HG02642 (cell line): ENCODE data around the gene ABHD16A.

Experiments
- ATAC-seq: cut with Tn5 transposase; IDR thresholded peaks from one replicate; pipeline ENCODE4 v1.9.1; 2021; ENCODE audit warnings: mild to moderate bottlenecking; ENCODE audit not compliant: unreplicated experiment, poor library complexity

Gene ABHD16A

GRCh38 chr6:31664790-31665500 is 38.2 kb downstream of the ABHD16A start, which contains the start of gene GPANK1:
TSS of gene GPANK1 (minus strand) at chr6:31664997. CDS start at chr6:31664478, 519 bp downstream.
- ATAC-seq: peak; percentile 34

DNA sequence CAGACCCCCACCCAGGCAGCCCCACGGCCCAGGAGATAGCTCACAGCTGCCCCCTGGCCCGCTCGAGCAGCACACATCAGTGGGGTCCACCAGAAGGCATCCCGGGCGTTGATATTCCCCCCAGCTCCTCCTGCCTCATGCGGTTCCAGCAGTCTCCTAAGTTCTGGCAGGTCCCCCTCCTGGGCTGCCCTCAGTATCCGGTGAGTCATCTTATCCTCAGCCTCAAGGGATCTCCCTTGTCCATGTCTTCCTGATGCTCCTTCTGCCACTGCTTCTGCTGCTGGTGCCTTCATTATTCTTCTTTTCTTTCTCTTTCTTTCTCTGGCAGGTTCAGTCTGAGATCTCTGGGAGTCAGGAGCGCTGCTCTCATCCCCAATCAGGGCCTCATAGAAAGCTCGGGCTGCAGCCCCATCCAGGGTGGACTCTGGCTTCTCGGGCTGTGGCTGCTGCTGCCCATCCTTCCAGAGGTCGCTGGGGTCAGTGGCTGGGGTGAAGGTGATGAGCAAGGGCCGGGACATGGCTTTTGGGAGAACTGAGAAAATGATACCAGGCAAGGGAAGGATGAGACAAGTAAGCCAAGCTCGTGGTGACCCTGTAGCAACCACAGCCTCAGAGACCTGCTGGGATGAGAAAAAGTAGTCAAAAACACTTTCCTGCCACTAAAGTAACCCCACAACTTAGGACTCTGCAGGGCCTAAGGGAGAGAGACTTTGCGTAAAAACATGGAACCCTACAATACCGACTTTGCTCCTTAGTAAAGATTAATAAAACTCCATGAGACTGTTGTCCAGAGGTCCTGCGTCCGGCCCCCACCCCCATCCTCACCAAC is 38.9 kb downstream of the ABHD16A start:
- no peak for ATAC-seq

DNA sequence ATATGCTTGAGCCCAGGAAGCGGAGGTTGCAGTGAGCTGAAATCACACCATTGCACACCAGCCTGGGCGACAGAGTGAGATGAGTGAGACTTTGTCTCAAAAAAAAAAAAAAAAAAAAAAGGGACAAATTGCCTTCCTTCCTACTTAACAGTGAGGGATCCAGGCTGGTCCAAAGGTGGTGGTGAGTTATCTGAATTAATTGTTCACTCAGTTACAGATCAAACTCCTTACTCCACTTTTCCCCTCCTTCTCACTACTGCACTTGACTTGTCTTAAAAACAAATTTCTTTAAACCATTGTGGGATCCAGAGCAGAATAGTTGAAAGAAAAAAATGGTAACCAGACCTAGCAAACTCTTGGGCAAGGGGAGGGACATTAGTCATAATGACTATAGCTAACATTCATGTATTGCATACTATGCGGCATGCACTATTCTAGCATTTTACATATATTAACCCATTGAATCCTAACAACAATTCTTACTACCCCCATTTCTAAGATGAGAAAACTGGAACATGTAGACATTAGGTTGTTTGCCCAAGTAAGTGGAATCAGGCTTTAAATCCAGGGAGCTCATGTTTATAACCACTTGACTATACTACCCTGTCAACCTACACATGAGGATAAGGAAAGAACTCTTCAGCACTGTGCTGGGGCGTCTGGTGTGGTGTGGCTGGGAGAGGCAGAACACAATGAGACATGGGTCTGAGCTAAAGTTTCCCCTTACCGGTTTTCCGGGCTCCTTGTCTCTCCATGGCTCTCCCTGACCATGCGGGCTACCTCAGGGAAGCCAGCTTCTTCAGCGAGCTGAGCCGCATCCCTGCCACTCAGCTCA is 39.8 kb downstream of the ABHD16A start:
- no peak for ATAC-seq

DNA sequence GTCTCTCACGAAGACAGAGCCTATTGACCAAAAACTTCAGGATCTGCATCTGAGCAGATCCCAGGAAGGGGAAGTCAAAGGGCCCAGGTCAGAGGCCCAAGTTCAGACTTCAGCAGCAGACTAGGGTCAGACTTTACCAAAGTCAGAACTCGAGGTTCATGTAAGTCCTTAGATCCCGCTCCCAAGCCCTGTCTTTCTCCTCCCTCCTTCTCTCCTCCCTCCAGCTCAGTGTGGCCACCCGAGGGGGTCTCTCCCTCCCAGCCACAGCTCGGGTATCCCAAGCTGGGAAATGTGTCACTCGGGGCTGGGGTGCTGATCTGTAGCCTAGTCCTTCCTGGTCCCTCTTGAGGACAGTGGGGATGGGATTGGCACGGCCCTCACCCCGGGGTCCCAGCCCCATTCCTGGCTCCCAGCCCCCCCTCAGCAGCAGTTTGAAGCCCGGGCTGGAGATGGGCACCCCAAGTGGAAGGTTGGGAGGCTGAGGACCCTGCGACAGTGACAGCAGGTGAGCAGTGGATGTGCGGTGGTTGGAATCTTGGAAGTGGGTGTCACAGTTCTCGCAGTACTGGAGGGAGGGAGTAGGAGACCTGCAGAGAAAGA is 40.9 kb downstream of the ABHD16A start:
- no peak for ATAC-seq

DNA sequence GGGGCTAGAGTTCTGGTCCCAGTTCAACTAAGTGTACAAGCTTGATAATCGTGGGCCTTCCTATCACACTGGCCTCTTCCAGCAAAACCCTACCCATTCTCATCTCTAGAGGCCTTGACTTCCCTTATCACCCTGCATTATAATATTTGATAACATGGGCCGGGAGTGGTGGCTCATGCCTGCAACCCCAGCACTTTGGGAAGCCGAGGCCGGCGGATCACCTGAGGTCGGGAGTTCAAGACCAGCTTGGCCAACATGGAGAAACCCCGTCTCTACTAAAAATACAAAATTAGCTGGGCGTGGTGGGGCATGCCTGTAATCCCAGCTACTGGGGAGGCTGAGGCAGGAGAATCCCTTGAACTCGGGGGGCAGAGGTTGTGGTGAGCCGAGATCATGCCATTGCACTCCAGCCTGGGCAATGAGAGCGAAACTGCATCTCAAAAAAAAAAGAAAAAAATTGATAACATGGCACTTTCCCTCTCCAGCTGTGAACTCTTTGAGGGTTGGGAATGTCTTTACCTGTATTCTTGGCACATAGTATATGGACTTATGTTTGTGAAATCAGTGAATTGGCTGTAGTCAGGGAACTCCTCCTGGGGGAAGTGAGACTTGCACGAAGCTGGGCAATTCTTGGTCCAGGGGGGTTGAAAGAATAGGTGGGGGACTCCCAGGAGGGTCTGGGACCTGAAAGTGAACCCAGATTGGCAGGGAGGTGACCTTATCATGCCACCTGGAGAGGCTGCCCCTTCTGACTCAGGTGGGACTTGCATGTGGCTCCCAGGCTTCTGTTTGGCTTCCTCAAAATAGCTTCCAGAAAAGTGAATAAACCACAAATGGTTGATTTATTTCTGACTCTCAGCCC is 41.6 kb downstream of the ABHD16A start:
- ATAC-seq: no peak

- ATAC-seq: peak; percentile 50
Observed at GRCh38 chr6:31660381-31661261, 42.5 kb downstream of the ABHD16A start, which contains the start of gene C6orf47. TSS of gene C6orf47 (minus strand) at chr6:31660778. CDS start at chr6:31659947, 831 bp downstream.

DNA sequence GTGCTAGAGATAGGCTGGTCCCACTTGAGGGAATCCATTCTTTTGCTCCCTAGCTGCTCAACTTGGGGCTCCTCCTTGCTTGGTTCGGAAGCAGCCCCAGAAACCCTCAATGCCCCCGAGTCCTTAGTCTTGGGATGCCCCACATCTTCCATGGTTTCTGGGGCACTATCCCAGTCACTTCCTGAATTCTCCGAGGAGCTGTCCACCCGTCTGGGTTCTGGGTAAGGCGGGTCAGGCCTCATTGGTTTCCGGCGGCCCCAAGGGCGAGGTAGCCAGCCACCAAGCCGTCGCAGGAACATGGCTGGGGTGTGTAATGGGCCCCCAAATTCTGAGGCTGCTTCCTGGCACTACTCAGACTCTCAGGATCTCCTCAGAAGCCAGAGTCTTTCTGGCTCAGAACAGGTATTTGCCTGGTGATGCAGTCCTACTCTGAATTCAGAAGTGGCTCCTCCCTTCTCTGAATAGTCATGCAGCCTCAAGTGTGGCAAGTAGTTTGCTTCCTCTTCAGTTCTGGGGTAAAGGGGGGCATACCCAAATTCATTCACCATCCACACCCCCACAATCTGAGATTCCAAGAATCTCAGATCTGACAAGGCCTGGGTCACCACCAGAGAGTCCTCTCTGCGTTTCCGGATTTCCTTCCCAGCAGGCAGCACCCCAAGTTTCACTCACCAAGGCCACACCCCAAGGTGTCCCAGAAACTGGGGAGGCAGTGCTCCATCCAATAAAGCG is 43.3 kb downstream of the ABHD16A start:
- ATAC-seq: no peak

- ATAC-seq: no peak
Observed at GRCh38 chr6:31658983-31659648, 44.0 kb downstream of the ABHD16A start.

GRCh38 chr6:31658158-31658688 is 44.9 kb downstream of the ABHD16A start:
- no peak for ATAC-seq

DNA sequence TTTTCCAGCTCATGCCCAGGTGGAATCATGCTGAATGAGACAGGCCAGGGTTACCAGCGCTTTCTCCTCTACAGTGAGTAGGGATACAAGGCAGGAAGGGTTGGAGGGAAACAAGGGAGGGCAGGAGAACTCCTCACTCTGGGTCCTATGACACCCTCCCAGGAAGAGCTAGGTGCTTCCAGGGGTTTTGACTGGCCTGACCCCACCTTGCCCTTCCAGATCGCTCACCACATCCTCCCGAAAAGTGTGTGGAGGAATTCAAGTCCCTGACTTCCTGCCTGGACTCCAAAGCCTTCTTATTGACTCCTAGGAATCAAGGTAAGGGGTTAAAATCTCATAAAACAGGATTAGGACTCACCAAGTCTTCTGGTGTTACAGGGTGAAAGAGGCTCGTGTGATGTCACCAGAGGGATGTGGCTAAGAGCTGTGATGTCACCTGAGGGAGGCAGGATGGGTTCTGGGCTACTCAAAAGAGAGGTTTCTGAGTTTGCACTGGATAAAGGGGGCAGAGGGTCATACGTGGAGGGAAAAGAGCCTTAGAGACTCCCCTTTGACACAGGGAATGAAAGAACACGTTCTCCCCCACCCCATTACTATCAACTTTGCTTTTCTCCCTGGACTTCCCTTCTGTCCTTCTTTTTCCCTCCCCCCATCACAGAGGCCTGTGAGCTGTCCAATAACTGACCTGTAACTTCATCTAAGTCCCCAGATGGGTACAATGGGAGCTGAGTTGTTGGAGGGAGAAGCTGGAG is 45.5 kb downstream of the ABHD16A start:
- ATAC-seq: no peak

DNA sequence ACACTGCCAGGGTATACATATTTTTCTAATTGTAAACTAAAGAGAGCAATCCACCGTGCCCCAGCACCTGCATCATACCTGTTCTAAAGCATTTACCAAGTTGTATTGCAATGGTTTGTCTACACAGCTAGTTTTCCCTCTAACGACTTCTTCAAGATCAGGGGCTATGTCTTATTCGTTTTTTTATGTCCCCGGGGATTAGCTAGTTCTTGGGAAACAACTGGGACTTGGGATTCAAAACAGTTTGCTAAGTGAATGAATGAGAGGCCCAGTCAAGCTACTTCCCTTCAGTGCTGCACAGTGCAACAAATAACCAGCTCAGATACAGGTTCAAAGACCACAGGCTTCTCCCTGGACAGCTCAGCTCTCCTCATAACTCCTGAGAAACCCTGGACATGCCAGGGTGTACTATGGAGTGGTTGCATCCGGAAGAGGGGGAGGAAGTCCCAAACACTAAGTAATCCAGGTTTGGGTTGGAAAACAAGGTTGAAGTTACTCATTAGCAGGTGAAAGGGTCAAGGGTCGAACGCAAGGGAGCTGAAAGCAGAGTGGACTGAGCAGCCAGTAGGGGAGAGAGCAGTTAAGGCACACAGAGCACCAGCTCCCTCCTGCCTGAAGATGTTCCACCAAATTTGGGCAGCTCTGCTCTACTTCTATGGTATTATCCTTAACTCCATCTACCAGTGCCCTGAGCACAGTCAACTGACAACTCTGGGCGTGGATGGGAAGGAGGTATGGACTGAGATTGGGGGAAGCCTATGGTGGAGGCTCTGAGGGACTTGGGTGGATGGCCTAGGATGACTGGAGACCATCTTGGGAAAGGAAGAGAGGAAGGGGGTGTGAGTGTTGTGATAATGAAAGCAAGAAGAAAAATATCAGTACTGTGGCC is 47.5 kb downstream of the ABHD16A start, which contains the start of gene APOM:
Gene APOM, plus strand, starts transcription at position 546 of the 889 bp plus-strand sequence. Its CDS starts 73 bp downstream, at position 619.
- ATAC-seq: no peak

- ATAC-seq: no peak
Observed at GRCh38 chr6:31654574-31655348, 48.4 kb downstream of the ABHD16A start.

DNA sequence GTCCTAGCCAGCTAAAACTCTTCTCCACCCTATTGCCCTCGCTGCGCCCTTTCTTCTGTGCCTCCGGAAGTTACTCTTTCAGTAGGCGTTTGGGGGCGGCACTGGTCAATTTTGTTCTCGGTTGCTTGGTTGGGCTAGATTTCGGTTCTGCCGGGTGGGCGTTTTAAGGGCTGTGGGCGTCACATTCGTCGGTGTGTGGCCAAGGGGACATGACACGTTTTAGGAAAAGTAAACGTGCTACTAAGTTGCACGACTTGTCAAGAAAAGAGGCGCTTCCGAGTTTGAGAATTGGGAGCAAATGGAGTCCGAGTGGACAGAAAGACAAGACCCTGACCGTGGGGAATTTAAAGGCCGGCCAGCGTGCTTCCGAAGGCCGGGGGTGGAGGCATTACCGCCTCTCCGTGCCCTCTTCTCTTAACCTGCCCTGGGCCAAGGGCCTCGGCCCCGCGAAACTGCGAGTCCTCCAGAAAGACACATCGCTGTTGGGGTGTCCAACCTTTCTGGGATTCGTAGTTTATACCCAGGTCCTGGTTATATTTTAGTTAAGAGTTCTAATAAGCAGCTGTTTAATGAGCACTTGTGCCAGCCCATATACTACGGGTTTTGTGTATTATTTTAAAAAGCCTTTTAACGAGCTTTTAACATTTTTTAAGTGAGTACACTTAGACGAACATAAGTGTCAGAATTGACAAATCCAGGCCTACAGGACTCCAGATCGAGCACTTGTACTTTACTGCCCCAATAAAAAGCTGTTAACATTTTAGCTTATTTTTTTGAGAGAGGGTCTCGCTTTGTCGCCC is 50.0 kb downstream of the ABHD16A start:
- ATAC-seq: peak; percentile 60
